ENCODE data around the gene ALG6.

GRCh38 chr1:63321785-63322113, 45.7 kb upstream of the ALG6 start:
- no peak for TF ChIP-seq CTCF (IDR thresholded peaks at IDR 0.05)
- TF ChIP-seq POLR2A (IDR thresholded peaks at IDR 0.05) = no peak
